ENCODE data around the gene PLEKHA6.

GRCh38 chr1:204178487-204179281 is 181.0 kb downstream of the PLEKHA6 start:
- TF ChIP-seq POLR2AphosphoS5 (IDR thresholded peaks at IDR 0.05) = no peak
- no peak for TF ChIP-seq EZH2 (IDR thresholded peaks at IDR 0.05; ENCODE audit: borderline replicate concordance, insufficient read depth, low read length, poor library complexity, severe bottlenecking)
- TF ChIP-seq CTCF (IDR thresholded peaks at IDR 0.05; ENCODE audit: poor library complexity, severe bottlenecking) = no peak

Data from neural cell (in vitro differentiated cells).